GM21367 (cell line): Measurements from ENCODE around the gene RPS6KA6.

Source experiments
- ATAC-seq: cut with Tn5 transposase; IDR thresholded peaks from one replicate; pipeline ENCODE4 v1.9.1; 2021; ENCODE audit not compliant: unreplicated experiment

Gene RPS6KA6

DNA sequence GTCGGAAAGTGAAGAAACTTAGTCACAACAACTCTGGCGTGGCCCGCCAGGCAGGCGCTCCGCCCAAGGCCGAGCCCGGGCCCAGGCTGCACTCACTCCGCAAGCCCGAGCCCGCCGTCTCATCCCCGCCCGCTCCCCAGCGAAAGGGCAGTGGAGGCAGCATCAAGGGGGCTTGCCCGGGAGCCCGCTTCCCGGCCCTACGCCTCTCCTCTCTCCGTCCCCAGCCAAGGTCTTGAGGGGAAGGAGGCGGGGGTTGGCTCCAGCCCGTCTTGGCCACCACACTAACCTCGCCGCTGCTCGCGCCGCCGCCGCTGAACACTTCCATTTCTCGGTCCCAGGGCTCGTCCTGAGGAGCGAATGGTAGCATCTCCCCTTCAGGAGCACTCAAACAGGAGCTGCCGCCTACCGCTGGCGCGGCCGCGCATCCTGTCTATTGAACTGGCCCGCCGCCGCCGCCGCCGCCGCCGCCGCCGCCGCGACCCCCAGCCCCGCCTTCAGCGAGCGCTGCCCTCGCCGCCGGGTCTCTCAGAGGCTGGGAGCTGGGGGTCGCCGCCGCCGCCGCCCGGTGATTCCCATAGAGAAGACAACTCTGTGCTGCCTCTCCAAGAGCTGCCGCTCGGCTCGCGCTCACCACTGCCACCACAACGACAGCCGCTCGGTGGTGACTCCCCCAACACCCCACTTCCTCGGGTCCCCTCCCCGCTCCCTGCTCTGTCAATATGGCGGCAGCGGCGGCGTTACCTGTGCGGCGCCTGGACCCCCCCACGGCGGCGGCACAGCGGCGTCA is at the start of gene RPS6KA6:
RPS6KA6 (minus strand) TSS at position 667 of the 787 bp plus-strand sequence; CDS start at position 367, 300 bp downstream.
- no peak for ATAC-seq

DNA sequence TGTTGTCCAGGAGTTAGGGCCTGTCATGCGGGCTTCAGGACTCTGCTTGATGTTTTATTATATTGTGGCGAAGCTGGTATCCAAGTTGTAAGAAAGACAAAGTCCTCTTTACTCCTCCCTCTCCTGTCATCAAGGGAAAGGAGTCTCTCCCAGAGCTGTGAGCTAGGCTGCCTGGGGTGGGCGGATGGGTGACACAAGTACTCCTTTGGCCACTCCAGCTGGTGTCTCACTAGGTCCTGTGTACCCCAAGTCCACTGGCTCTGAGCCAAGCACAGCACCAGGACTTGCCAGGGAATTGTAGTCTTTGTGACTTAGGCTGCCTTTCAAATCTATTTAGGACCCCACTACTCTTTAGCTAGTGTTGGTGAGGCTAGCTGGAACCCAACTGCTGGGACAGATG is 36.7 kb upstream of the RPS6KA6 start:
- ATAC-seq: no peak

GRCh38 chrX:84223261-84223660 is 35.3 kb upstream of the RPS6KA6 start:
- ATAC-seq: no peak

- no peak for ATAC-seq
These were observed 33.2 kb upstream of the RPS6KA6 start for GRCh38 chrX:84221181-84221580.

DNA sequence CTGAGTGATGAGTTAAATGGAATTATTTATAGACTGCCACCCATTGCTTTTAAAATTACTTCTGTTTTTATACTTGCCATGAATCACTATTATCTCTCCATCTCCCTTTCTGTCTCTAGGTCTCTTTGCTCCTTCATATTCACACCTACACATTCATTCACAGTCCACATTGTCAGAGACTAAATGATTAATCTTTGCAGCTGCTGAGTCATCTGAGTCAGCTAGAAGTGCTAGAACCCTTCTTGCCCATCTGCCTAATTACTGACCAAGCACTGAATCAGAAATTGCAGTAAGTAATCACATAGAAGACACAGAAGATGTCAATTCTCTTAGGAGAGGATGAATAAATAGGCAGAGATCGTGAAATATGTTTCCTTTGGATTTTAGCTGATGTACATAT is 31.6 kb upstream of the RPS6KA6 start:
- ATAC-seq: no peak

DNA sequence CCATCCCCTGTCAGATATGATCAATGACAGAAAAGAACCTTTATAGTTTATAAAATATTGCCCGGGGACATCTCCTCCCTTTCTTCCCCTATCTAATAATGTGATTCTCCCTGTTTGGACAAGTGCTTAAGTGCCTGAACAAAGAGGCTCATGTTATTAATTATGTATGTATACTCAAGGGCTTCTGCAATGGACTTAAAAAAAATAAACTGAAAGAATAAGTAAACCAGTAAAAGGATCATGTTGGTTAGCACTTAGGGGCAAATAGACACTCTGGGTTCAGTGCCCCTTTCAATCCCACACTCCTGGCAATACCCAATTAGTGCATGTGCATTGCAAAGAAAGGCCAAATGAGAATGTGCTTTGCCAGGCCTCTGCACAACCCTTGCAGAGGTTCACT is 30.7 kb upstream of the RPS6KA6 start:
- ATAC-seq: no peak

DNA sequence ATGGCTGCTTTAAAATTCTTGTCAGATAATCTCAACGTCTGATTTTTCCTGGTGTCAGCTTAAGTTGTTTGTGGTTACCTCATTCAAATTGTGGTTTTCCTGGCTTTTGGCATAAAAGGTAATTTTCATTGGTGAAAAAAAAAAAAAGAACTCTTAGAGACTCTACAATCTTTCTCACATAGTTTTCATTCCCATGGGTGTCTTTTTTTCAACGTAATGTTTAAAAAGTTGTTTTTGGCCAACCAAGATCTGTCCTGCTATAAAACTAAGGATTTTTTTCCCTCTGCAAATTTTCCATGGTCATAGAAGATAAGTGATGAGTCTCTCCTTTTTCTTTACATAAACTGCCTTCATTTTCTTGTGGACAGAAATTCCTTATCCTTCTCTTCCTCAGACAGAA is 28.9 kb upstream of the RPS6KA6 start:
- no peak for ATAC-seq

DNA sequence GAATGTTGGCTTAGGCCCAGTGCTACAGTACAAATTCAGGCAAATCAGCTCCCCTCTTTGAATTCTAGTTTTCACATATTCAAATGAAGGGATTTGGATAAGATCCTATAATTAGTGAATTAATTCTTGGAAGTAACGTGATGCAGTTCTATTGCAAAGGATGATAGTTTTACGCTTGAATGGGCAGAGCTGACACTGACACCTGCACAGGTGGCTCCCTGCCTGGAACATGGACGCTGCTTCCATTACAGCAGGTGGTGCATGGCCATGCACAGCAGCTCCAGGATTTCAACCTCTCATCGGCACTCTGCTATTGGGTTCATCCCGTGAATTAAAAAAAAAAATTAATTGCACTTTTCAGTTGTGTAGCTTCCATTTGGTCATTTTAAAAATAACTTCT is 28.4 kb upstream of the RPS6KA6 start:
- ATAC-seq: no peak

DNA sequence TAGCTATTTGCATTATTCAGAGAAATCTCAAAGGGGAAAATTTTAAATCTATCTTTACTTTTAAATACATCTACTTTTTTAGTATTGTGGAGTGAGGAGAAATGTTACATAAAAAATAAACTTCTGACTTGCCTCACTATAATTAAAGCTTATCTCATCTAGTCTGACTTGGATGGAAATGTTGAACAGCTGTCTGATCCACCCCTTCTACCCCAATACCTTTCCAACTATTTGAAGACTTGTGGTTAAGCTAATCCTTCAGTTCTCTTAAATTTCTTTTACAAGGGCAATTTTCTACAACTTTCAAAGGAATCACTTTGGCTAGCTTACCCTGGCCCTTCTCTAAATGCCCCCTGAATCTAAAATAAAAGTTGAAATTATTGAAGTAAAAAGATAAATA is 17.3 kb upstream of the RPS6KA6 start:
- no peak for ATAC-seq

DNA sequence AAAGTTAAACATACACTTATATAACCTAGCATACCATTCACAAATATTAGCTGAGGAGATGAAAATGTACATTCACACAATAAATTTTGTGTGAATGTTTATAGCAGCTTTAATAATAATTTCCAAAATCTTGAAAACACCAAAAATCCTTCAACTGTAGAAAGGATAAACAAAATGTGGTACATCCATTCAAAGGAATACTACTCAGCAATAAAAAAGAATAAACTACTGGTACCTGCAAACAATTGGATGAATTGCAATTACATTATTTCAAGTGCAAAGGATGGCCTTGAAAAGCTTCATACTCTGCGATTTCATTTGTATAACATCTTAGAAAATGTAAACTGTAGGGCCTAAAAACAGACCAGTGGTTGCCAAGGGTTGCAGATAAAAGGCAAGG is 11.7 kb upstream of the RPS6KA6 start:
- no peak for ATAC-seq

GRCh38 chrX:84197550-84197949 is 9.6 kb upstream of the RPS6KA6 start:
- no peak for ATAC-seq

GRCh38 chrX:84192006-84192405 is 4.0 kb upstream of the RPS6KA6 start:
- no peak for ATAC-seq

GRCh38 chrX:84189125-84189524 is 1.1 kb upstream of the RPS6KA6 start:
- ATAC-seq: no peak

GRCh38 chrX:84188320-84188834 is 378 bp upstream of the RPS6KA6 start:
- ATAC-seq: no peak

DNA sequence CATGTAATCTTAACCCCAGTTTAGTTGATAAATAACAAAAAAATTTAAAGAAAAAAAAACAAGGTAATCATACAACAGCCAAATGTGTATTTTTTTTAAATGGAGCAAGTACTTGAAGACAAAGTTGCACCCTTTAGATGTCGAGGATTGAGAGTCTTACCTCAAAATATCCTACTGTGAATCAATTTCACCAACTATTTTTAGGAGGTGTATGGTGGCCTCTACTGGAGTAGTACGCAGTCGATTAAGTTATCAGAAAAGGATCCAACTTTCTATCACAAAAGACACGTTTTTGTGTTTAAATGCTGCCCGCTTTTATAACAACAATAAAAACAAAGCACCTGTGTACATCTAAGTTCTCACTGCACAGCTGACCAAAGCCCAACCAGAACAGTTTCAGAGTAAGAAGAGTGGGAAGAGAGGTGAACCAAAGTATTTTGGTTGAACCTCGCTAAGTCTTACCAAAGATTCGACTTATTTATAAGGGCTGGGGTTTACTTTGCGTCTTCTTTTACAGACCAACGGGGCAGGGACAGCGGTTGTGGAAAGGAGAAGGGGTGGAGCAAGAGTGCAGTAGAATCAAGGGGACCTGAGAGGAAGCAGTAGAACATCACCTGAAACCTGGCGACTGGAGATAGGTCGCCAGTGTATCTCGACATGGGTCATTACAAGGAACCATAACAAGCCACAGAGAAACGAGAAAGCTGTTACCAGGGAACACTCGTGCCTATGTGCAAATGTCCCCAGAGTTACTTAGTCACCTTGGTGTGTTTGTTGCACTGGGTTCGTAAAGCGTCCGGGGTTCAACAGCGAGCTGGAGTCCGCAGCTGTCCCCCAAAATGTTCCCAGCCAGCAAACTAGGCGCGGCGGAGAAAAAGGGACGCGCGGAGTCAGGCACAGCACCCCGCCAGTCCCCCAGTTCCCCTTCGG is 1.1 kb downstream of the RPS6KA6 start:
- no peak for ATAC-seq

GRCh38 chrX:84182516-84182915 is 5.5 kb downstream of the RPS6KA6 start:
- ATAC-seq: no peak

DNA sequence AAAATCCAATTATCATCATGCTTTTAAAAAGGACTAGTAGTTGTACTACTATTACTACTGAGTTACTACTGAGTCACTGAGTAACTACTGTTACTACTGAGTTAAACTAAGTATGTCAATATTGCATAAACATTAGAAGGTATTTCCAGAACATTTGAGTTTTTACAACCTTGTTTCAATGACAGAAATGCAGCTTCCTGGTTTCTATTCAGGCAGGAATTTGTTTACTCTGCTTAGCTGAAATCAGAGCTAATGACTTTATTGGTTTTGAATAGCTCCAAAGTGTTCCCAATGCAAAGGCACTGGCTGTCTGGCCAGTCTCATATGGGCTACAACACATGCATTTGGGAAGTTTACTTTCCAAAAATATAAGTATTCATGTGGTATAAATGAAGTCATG is 12.0 kb downstream of the RPS6KA6 start:
- ATAC-seq: no peak

- ATAC-seq: no peak
These were observed 12.7 kb downstream of the RPS6KA6 start for GRCh38 chrX:84175274-84175673.

- no peak for ATAC-seq
These were observed 13.7 kb downstream of the RPS6KA6 start for GRCh38 chrX:84174348-84174747.

GRCh38 chrX:84170931-84171330 is 17.1 kb downstream of the RPS6KA6 start:
- no peak for ATAC-seq

DNA sequence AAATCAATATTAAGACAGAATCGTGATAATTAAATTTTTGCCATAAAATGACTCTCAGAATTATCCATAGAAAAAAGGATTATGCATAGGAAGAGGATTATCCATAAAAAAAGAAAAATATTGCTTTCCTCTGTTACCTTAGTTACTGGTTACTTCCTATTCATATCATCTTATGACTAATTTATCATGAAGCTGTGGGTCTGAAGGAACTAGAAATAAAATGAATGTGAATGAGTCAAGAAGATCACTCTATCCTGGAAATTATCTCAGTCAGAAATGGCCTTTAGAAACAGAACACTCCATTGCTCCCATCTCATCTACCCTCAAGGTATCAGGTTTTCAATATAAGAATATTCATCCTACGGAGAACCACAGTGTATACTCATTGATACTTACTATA is 19.4 kb downstream of the RPS6KA6 start:
- no peak for ATAC-seq

DNA sequence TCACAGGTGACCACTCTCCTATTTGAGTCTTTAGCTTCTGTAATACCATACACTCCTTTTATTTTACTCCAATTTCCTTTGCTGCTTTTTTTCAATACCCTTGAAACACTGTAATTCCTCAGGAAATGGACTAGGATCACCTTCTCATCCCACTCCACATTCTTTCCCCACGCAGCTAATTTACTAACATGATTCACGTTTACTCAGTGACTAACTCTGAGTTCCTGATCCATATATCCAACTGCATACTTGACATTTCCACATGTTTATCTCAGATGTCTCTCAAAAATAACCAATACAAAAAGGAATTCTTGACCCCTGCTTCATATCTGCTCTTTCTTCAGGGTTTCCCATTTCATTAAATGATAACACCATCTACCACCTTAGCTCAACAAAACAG is 19.9 kb downstream of the RPS6KA6 start:
- ATAC-seq: no peak
